Esophagus (tissue), 2 donors: ENCODE measurements around the gene UFD1. TPM values are rescaled to one million over a fixed set of nuclear protein-coding genes. Genes with fewer than 3 reads are reported as not detected.

ENCODE experiments used
- H3K27ac ChIP-seq, 2 donors: one replicate each; pipeline ENCODE4 v1.5.1; 2013; ENCODE audit warnings: low read depth in 2 of 2, mild to moderate bottlenecking in 2 of 2, inconsistent platforms in 1 of 2, low read length in 1 of 2, moderate library complexity in 1 of 2
- H3K27me3 ChIP-seq, 2 donors: one replicate each; pipeline ENCODE4 v1.6.1; 2013; ENCODE audit warnings: low read length in 2 of 2, control low read depth in 1 of 2, mild to moderate bottlenecking in 1 of 2; ENCODE audit not compliant: insufficient read depth in 2 of 2, control insufficient read depth in 1 of 2
- H3K36me3 ChIP-seq, 2 donors: one replicate each; pipeline ENCODE4 v1.6.1; 2013; ENCODE audit warnings: low read length in 1 of 2; ENCODE audit not compliant: control insufficient read depth in 2 of 2, insufficient read depth in 2 of 2
- H3K4me1 ChIP-seq, 2 donors: one replicate each; pipeline ENCODE4 v1.6.1; 2013; ENCODE audit warnings: low read length in 1 of 2; ENCODE audit not compliant: control insufficient read depth in 2 of 2, insufficient read depth in 2 of 2
- H3K4me3 ChIP-seq, 2 donors: one replicate each; pipeline ENCODE4 v1.5.1; 2013; ENCODE audit warnings: low read length in 2 of 2, mild to moderate bottlenecking in 2 of 2, low read depth in 1 of 2, moderate library complexity in 1 of 2
- H3K9me3 ChIP-seq, 2 donors: one replicate each; pipeline ENCODE4 v1.6.1; 2013; ENCODE audit warnings: mild to moderate bottlenecking in 2 of 2, low read depth in 1 of 2, low read length in 1 of 2, moderate library complexity in 1 of 2; ENCODE audit not compliant: control insufficient read depth in 2 of 2, insufficient read depth in 1 of 2
- WGBS, 2 donors: extraction: QIAGEN DNeasy Blood & Tissue Kit; methylation state at CpG; one replicate each; pipeline ENCODE4 v1.1.7; 2013; 5-methylcytosine and 5-hydroxymethylcytosine counted together
- polyA plus RNA-seq, 2 donors: library from polyadenylated mRNA; stranded (reverse); fragments of 200-250 nt; gene quantifications; one replicate each; pipeline ENCODE4 v1.2.3, GENCODE V29; 2013
- donor health status: healthy with polysubstance abuse.
- donor health status: Bipolar disorder and iron deficiency.

Gene UFD1
- polyA plus RNA-seq, 2 donors, result 59.7 to 78.3 TPM

DNA sequence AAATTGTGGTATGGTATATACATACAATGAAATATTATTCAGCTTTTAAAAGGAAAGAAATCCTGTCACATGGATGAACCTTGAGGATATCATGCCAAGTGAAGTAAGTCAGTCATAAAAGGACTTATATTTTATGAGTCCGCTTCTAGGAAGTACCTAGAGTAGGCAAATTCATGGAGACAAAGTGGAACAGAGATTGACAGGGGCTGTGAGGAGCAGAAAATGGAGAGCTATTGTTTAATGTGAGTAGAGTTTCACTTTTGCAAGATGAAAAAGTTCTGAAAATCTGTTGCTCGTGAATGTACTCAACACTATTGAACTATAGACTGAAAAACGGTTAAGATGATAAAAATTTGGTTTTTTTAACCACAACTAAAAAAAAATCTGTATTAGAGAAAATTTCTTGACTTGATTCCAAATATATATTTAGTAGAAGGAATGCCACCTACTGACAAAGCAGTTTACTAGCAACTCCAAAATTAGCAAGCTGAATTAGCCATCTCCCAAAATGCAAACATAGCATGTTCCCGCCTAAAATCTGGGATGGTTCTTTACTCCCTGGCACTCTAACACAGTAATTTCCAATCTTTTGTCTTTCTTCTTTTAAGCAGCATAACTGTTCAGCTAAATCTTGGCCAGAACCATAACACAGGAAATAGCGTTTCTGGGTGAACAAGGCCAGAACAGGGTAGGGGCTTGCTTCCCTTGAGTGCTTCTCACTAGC is 1.5 kb downstream of the UFD1 start:
- H3K4me1 ChIP-seq, result peaks cover 0 to 4% of the 10 kb centered on the region in 2 donors
- peak overlapping the region; percentile 17 to 81 for H3K4me3 ChIP-seq

DNA sequence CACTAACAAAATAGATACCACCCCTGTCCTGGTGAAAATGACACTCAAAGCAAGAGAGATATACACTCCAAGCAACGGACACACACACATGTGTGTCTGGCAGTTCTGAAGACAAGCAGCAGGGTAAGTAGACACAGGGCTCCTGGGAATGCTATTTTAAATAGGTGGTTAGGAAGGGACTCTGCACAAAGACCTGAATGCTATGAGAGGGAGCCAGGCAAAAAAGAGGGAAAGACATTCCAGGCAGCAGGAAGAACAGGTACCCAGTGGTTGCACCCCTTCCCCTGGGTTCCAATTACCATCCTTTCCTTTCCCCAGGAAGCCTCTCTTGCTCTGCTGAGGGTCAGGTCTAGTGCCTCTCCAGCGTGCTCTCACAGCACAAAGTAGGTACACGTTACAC is 3.0 kb downstream of the UFD1 start:
- Histone ChIP-seq H3K4me3 (no peak overlapping the region), H3K27me3 (no peaks in the 10 kb centered on the region), H3K9me3 (no peaks in the 10 kb centered on the region), H3K36me3 (peaks cover 10 to 17% of the 10 kb centered on the region in 2 donors), H3K27ac (peak overlapping the region in 1 of 2 donors; percentile 21), H3K4me1 (peaks cover 0 to 4% of the 10 kb centered on the region in 2 donors)
- WGBS, 2 donors, result 59 to 61% methylated on average over 3 of the region's 3 CpGs

More for the DNA sequence above, 1.5 kb downstream of the UFD1 start:
- peaks cover 6 to 7% of the 10 kb centered on the region in 2 donors for H3K36me3 ChIP-seq
- no peak overlapping the region for H3K27ac ChIP-seq
- H3K27me3 ChIP-seq, result no peaks in the 10 kb centered on the region
- WGBS, 2 donors, result 14 to 17% methylated on average over 5 of the region's 5 CpGs
- no peaks in the 10 kb centered on the region for H3K9me3 ChIP-seq

DNA sequence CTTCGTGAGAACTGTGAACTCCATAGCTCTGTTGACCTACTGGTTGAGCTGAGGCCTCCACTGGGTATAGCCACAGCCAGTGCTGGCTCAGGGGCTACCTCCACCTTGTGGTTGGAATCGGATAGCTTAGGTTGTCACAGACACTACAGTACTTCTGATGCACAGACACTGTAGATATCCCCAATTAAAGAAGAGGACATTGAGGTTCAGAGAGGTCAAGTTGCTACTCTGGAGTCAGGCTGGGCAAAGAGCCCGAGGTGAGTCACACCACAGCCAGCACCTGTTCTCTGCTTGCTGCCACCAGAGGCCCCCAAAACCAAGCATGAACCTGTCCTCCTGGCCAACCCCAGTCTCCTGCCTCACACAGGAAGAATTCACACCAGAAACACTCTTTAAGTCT is 5.4 kb downstream of the UFD1 start:
- Histone ChIP-seq H3K4me1 (no peaks in the 10 kb centered on the region), H3K36me3 (peaks cover 21 to 39% of the 10 kb centered on the region in 2 donors), H3K9me3 (no peaks in the 10 kb centered on the region), H3K27me3 (no peaks in the 10 kb centered on the region), H3K27ac (no peak overlapping the region), H3K4me3 (no peak overlapping the region)
- WGBS, 2 donors, result 68 to 87% methylated on average over 3 of the region's 3 CpGs

DNA sequence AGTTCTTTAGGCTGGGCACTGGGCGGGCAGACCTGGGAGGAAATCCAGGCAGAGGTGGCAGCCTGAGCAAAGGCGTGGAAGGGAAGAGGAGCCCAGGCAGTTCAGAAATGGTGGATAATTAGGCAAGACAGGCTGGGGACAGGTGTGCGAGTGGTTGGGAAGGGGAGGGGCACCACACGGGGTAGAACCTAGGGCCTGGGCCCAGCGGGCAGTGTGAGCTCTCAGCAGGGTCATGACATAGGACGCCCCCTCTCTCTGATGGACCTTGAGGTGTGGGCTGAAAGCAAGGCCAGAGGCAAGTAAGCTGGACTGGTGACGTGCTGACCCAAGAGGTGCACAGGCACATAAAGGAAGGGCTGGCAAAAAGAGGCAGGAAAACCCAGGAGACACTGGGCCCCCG is 6.8 kb downstream of the UFD1 start:
- Histone ChIP-seq H3K4me1 (no peaks in the 10 kb centered on the region), H3K36me3 (peaks cover 28 to 50% of the 10 kb centered on the region in 2 donors), H3K27ac (no peak overlapping the region), H3K4me3 (no peak overlapping the region), H3K9me3 (no peaks in the 10 kb centered on the region), H3K27me3 (no peaks in the 10 kb centered on the region)
- WGBS, 2 donors, result 92 to 95% methylated on average over 8 of the region's 8 CpGs

DNA sequence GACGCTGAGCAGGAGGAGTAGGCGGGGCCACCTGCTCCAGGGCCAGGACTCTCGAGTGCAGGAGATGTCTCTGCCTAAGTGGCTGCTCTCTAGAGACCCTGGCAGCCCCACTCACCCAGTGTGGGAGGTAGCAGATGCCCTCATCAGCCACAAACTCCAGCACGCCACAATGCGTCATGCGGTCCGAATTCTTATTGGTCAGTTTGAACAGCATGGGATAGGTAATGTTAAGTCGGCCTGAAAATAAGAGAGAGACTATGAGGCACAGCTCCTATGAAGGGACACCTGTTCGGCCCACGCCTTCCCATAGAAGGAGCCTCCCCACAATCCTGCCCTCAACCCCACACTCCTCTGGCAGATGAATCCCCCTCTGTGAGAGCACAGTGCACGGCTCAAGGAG is 7.4 kb downstream of the UFD1 start:
- H3K27me3 ChIP-seq, result no peaks in the 10 kb centered on the region
- no peaks in the 10 kb centered on the region for H3K9me3 ChIP-seq
- H3K36me3 ChIP-seq, result peaks cover 33 to 56% of the 10 kb centered on the region in 2 donors
- WGBS, 2 donors, result 89 to 90% methylated on average over 11 of the region's 11 CpGs
- H3K27ac ChIP-seq, result no peak overlapping the region
- no peak overlapping the region for H3K4me3 ChIP-seq
- H3K4me1 ChIP-seq, result no peaks in the 10 kb centered on the region

DNA sequence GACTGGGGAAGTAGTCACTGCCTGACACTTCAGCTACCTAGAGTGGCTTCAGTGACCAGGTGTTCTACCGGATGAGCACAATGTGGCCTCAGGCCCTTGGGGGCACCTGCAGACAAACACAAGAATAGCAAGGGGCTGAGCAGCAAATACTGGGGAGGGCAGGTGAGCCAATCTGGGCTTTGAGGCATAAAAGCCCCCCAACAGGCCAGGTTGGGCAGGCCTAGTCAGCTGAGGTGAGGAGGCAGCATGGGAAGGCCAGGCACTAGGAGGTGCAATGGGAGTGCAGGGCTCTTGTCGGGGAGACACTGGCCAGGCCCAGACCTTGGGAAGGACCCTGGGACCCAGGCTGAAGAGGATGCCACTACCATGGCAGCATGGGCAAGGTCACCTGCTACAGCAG is 9.0 kb downstream of the UFD1 start:
- Histone ChIP-seq H3K27ac (no peak overlapping the region), H3K9me3 (no peaks in the 10 kb centered on the region), H3K27me3 (no peaks in the 10 kb centered on the region), H3K36me3 (peaks cover 42 to 64% of the 10 kb centered on the region in 2 donors), H3K4me1 (no peaks in the 10 kb centered on the region), H3K4me3 (no peak overlapping the region)
- 94 to 100% methylated on average over 2 of the region's 2 CpGs for WGBS, 2 donors

DNA sequence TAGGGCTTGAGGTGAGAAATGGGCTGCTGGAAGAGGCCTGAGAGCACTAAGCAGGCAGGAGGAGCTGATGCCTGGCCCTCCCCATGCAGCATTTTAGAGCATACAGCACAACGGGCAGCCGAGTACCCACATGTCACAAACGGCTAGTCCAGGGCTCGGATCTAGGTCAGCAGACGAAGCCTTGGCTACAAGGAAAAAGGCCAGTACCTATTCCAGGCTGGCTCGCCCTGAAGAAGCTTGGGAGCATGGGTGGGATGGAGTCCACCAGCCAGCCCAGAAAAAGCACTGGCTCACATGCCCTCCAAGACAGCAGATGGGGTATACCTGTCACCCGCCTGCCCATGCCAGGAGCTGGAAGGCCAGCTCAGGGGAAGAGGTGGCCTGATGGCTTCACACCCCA is 9.6 kb downstream of the UFD1 start:
- no peaks in the 10 kb centered on the region for H3K9me3 ChIP-seq
- peaks cover 43 to 67% of the 10 kb centered on the region in 2 donors for H3K36me3 ChIP-seq
- no peaks in the 10 kb centered on the region for H3K4me1 ChIP-seq
- no peaks in the 10 kb centered on the region for H3K27me3 ChIP-seq
- 94 to 95% methylated on average over 7 of the region's 7 CpGs for WGBS, 2 donors
- H3K27ac ChIP-seq, result no peak overlapping the region
- no peak overlapping the region for H3K4me3 ChIP-seq

DNA sequence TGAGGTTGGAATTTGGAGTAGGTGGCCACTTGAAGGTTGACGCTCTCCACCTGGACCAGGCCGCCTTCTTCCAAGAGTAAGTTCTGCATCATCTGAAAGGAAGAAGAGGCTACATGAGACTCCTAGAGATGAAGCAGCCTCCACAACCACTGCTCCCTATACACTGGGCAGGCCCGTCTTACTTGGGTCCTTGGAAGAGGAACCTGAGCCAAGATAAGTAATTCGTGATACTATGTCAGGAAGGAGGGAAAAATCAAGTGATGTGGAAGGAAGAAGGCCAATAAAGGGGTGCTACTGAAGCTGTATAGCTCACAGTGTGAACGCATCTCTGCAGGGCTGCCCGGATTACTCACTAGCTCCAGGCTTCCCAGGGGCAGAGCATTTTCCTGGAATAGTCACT is 11.1 kb downstream of the UFD1 start:
- no peaks in the 10 kb centered on the region for H3K27me3 ChIP-seq
- WGBS, 2 donors, result 93 to 94% methylated on average over 6 of the region's 6 CpGs
- H3K36me3 ChIP-seq, result peaks cover 43 to 67% of the 10 kb centered on the region in 2 donors
- H3K27ac ChIP-seq, result no peak overlapping the region
- no peaks in the 10 kb centered on the region for H3K9me3 ChIP-seq
- H3K4me1 ChIP-seq, result no peaks in the 10 kb centered on the region
- H3K4me3 ChIP-seq, result no peak overlapping the region

DNA sequence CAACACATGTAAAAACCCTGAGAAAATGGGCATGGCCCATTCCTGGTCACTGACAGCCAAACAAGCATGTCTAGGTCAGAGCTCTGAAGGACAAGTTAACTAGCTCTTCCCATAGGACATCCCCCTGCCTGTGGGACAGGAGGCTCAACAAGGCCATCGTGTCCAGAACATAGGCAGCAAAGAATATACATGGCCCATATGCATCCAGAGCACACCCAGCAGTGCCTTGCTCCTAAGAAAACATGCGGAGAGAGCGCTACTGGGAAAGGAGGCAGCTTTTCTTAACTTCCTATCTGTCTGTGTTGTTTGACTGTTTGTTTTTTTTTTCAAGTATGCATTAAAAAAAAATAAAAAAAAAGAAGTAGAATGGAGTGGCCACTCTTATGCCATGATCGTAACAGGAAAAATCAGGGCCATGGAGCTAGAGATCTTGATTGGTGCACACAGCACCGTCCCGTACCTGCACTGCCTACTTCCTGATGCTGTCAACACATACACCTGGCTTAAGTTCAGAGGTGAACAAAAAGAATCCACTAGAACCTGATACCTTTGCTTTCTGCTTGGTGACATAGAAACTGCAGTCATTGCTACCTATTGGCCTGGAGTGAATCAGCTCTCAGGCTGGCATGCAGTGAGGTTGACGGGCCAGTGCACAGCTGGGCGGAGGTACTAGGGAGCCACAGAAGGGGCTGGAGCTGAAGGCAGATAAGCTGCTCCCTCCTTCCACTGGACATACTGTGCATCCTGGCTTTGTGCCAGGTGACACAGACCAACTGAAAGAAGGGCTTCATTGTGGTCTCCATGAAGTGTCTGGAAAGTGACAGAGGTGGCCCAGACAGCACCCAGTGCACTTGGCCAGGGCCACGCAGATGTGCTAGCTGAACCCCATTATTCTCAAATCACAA is 11.9 kb downstream of the UFD1 start:
- no peak overlapping the region for H3K4me3 ChIP-seq
- H3K27me3 ChIP-seq, result no peaks in the 10 kb centered on the region
- H3K4me1 ChIP-seq, result no peaks in the 10 kb centered on the region
- peaks cover 43 to 62% of the 10 kb centered on the region in 2 donors for H3K36me3 ChIP-seq
- WGBS, 2 donors, result 95 to 97% methylated on average over 9 of the region's 9 CpGs
- H3K9me3 ChIP-seq, result no peaks in the 10 kb centered on the region
- H3K27ac ChIP-seq, result no peak overlapping the region
